ENCODE results near the gene POLG. TPM values are rescaled to one million over a fixed set of nuclear protein-coding genes. Genes with fewer than 3 reads are reported as not detected.

POLG gene
- total and polyA plus RNA-seq, 2 of the 4 experiments (the other 2 are of a cell fraction) = 19.9 to 30.6 TPM

GRCh38 chr15:89327113-89327512 lies 7.5 kb downstream of the POLG start:
- Histone ChIP-seq H4K20me1 (ENCODE audit: insufficient read depth, low read length) (peaks cover 55% of the 10 kb centered on the region), H2AK9ac (replicated peaks; ENCODE audit: low read depth, low read length, poor library complexity) (no peak overlapping the region), H3K36me3 (ENCODE audit: control insufficient read depth, insufficient read depth, low read length) (peaks cover 89% of the 10 kb centered on the region), H3K4me3 (ENCODE audit: insufficient read depth, low read depth, low read length) (no peak overlapping the region), H3K79me1 (ENCODE audit: low read depth in 1 of 2, low read length in 2 of 2) (peaks cover 52 to 79% of the 10 kb centered on the region in 2 experiments), H3K4me1 (ENCODE audit: control insufficient read depth, insufficient read depth, low read length) (peaks cover 4% of the 10 kb centered on the region; the same call in 1 of the 2 replicates), H3K9me3 (ENCODE audit: control insufficient read depth, insufficient read depth, low read length) (no peaks in the 10 kb centered on the region), H2BK20ac (ENCODE audit: low read depth, low read length) (no peak overlapping the region), H2BK120ac (ENCODE audit: low read depth, low read length) (no peak overlapping the region), H4K5ac (ENCODE audit: low read depth, low read length) (no peak overlapping the region), H3K27me3 (ENCODE audit: control insufficient read depth, insufficient read depth, low read length) (no peaks in the 10 kb centered on the region), H3K56ac (ENCODE audit: extremely low read depth, insufficient read depth, low read length) (no peak overlapping the region), H3K27ac (ENCODE audit: insufficient read depth, low read length) (no peak overlapping the region), H3K4me2 (ENCODE audit: low read depth, low read length) (no peak overlapping the region), H4K91ac (ENCODE audit: insufficient read depth, low read depth, low read length) (no peak overlapping the region), H3K23ac (ENCODE audit: low read depth, low read length) (no peak overlapping the region), H2BK15ac (ENCODE audit: low read depth, low read length) (no peak overlapping the region), H3K9me1 (ENCODE audit: insufficient read depth, low read length) (peaks cover 13% of the 10 kb centered on the region), H3K4ac (ENCODE audit: low read depth, low read length) (no peak overlapping the region), H3K18ac (ENCODE audit: low read depth, low read length) (no peak overlapping the region), H3K9ac (ENCODE audit: low read depth, low read length) (no peak overlapping the region), H2BK5ac (ENCODE audit: low read depth, low read length, poor library complexity, severe bottlenecking) (no peak overlapping the region), H2AFZ (replicated peaks; ENCODE audit: low read length, poor library complexity) (no peak overlapping the region), H3K14ac (replicated peaks; ENCODE audit: low read depth, low read length) (no peak overlapping the region), H2AK5ac (ENCODE audit: low read depth, low read length) (no peak overlapping the region), H4K8ac (ENCODE audit: low read depth in 2 of 2, low read length in 2 of 2) (no peak overlapping the region)
- BruUV-seq (replicated peaks) = no TSS peak
- 83% methylated on average over 3 of the region's 6 CpGs; no CpG with 5 or more reads in 1 of the 2 experiments for WGBS, 2 experiments (ENCODE audit: extremely low coverage in 2 of 2, insufficient read length in 1 of 2)
- POLR2A ChIA-PET (ENCODE audit: unreplicated experiment) = no interaction called here
- in situ Hi-C loops (cut with MboI; ENCODE audit: low sequenced_read_pairs) = no loop called here
- dilution Hi-C loops (cut with HindIII; ENCODE audit: low sequenced_read_pairs, unreplicated experiment) = no loop called here
- ATAC-seq (ENCODE audit: low read depth) (no peak), DNase-seq (no peak)
- intact Hi-C loops (cut with micrococcal nuclease) = no loop called here
- CTCF ChIA-PET = no interaction called here
- TF ChIP-seq BHLHE40 (IDR thresholded peaks at IDR 0.05; ENCODE audit: low read depth, low read length) = no peak
- no peak for TF ChIP-seq CTCF (conservative IDR thresholded peaks at IDR 0.05; ENCODE audit: low read depth, low read length)
- TF ChIP-seq MAFK (IDR thresholded peaks at IDR 0.05; ENCODE audit: low read depth, low read length) = no peak
- no peak for TF ChIP-seq CHD1 (IDR thresholded peaks at IDR 0.05; ENCODE audit: low read depth, low read length)
- TF ChIP-seq, protein P1, sequence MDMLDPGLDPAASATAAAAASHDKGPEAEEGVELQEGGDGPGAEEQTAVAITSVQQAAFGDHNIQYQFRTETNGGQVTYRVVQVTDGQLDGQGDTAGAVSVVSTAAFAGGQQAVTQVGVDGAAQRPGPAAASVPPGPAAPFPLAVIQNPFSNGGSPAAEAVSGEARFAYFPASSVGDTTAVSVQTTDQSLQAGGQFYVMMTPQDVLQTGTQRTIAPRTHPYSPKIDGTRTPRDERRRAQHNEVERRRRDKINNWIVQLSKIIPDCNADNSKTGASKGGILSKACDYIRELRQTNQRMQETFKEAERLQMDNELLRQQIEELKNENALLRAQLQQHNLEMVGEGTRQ (IDR thresholded peaks at IDR 0.05; ENCODE audit: low read depth, low read length) = no peak
- TF ChIP-seq MXI1 (IDR thresholded peaks at IDR 0.05; ENCODE audit: borderline replicate concordance, low read depth, low read length) = no peak

All from IMR-90 (cell line).